Fibroblast of lung (primary cell): Measurements from ENCODE around the gene AMMECR1. TPM values are rescaled to one million over a fixed set of nuclear protein-coding genes. Genes with fewer than 3 reads are reported as not detected.
A peak's percentile ranks its signal among the peaks of the same experiment; 100 is the strongest.

Experiments used
- DNase-seq, 2 donors: peaks; one replicate each; pipeline versions ENCODE4 v3.0.0 to v3.0.0-alpha.2; 2010; ENCODE audit warnings: low read depth in 2 of 2
- H2AFZ ChIP-seq: 2 replicates; pipeline ENCODE4 v1.5.1; 2012; ENCODE audit warnings: low read length, control low read depth, inconsistent platforms
- H3K27ac ChIP-seq: 2 replicates; pipeline ENCODE4 v1.5.1; 2011; ENCODE audit warnings: low read length, control low read depth; ENCODE audit not compliant: insufficient read depth
- H3K27me3 ChIP-seq: 2 replicates; pipeline ENCODE4 v1.5.1; 2011; ENCODE audit warnings: mild to moderate bottlenecking, low read length; ENCODE audit not compliant: control insufficient read depth, insufficient read depth
- H3K36me3 ChIP-seq: 2 replicates; pipeline ENCODE4 v1.5.1; 2011; ENCODE audit warnings: low read length; ENCODE audit not compliant: control insufficient read depth, insufficient read depth
- H3K4me1 ChIP-seq: 2 replicates; pipeline ENCODE4 v1.5.1; 2011; ENCODE audit warnings: low read length; ENCODE audit not compliant: control insufficient read depth, insufficient read depth; ENCODE audit errors: extremely low read depth
- H3K4me2 ChIP-seq: 2 replicates; pipeline ENCODE4 v1.5.1; 2011; ENCODE audit warnings: low read length, control low read depth; ENCODE audit not compliant: insufficient read depth; ENCODE audit errors: extremely low read depth
- H3K4me3 ChIP-seq, 4 experiments: fragments of 200-600 bp in 1 of 4; sonication (generic) in 1 of 4; replicated peaks in 1 of 4; 2 replicates each; pipeline ENCODE4 v1.5.1; 2011 to 2016; ENCODE audit warnings: low read length in 4 of 4, low read depth in 3 of 4, mild to moderate bottlenecking in 3 of 4, control low read depth in 2 of 4, inconsistent platforms in 1 of 4, mixed read lengths in 1 of 4; ENCODE audit not compliant: insufficient read depth in 1 of 4; ENCODE audit errors: control extremely low read depth in 1 of 4
- H3K79me2 ChIP-seq: 2 replicates; pipeline ENCODE4 v1.5.1; 2012; ENCODE audit warnings: mild to moderate bottlenecking, low read length, inconsistent platforms; ENCODE audit not compliant: control insufficient read depth, insufficient read depth
- H3K9ac ChIP-seq: 2 replicates; pipeline ENCODE4 v1.5.1; 2011; ENCODE audit warnings: mild to moderate bottlenecking, low read length, control low read depth; ENCODE audit not compliant: insufficient read depth
- H3K9me3 ChIP-seq: 2 replicates; pipeline ENCODE4 v1.5.1; 2012; ENCODE audit warnings: low read depth, low read length; ENCODE audit not compliant: control insufficient read depth, insufficient read depth
- H4K20me1 ChIP-seq: 2 replicates; pipeline ENCODE4 v1.5.1; 2011; ENCODE audit warnings: low read length; ENCODE audit not compliant: control insufficient read depth, insufficient read depth; ENCODE audit errors: extremely low read depth
- CTCF ChIP-seq, 2 donors: IDR thresholded peaks in 1 of 2; conservative IDR thresholded peaks in 1 of 2; 1 replicate in 1 of 2; 2 replicates in 1 of 2; pipeline ENCODE4 v1.5.1; 2011 to 2012; ENCODE audit warnings: low read length in 2 of 2, control low read depth in 1 of 2, inconsistent platforms in 1 of 2, low read depth in 1 of 2, mild to moderate bottlenecking in 1 of 2
- EZH2 ChIP-seq: IDR thresholded peaks from 2 replicates; pipeline ENCODE4 v1.5.1; 2012; ENCODE audit warnings: low read length, control low read depth, mild to moderate bottlenecking; ENCODE audit errors: missing control alignments
- polyA plus RNA-seq, 2 donors: library from polyadenylated mRNA; depleted of rRNA in 1 of 2; stranded (reverse) in 1 of 2; unstranded in 1 of 2; fragments of >200 nt; gene quantifications; 2 replicates each; pipeline ENCODE4 v1.2.1, GENCODE V29; 2011 to 2012; ENCODE audit warnings: missing spikeins in 1 of 2
- total RNA-seq: library from RNA; depleted of rRNA; stranded (reverse); fragments of >200 nt; gene quantifications from 2 replicates; pipeline ENCODE4 v1.2.1, GENCODE V29; 2014

The AMMECR1 gene
- total and polyA plus RNA-seq, 2 donors (not counting 1 experiment from before 2014, with no cell fraction given) = 7.6 to 9.2 TPM

- H4K20me1 ChIP-seq = no peaks in the 10 kb centered on the region
- H3K4me2 ChIP-seq = no peak overlapping the region
- no peak overlapping the region for H2AFZ ChIP-seq
- H3K27ac ChIP-seq = no peak overlapping the region
- DNase-seq = no peak
- H3K4me3 ChIP-seq = no peak overlapping the region
- no peaks in the 10 kb centered on the region for H3K36me3 ChIP-seq
- H3K9ac ChIP-seq = no peak overlapping the region
- H3K9me3 ChIP-seq = no peaks in the 10 kb centered on the region
- H3K79me2 ChIP-seq = peaks cover 70% of the 10 kb centered on the region
- peaks cover 2% of the 10 kb centered on the region for H3K4me1 ChIP-seq
- H3K27me3 ChIP-seq = no peaks in the 10 kb centered on the region
- TF ChIP-seq EZH2 (no peak), CTCF (conservative IDR thresholded peaks at IDR 0.05 in 1 of 2, IDR thresholded peaks at IDR 0.05 in 1 of 2; ENCODE audit: low read depth in 1 of 2, low read length in 2 of 2) (no peak)
These were observed 7.7 kb downstream of the AMMECR1 start for GRCh38 chrX:110310000-110310790.

GRCh38 chrX:110308220-110308619 is 9.7 kb downstream of the AMMECR1 start:
- peaks cover 2% of the 10 kb centered on the region for H3K4me1 ChIP-seq
- H3K36me3 ChIP-seq = no peaks in the 10 kb centered on the region
- H2AFZ ChIP-seq = no peak overlapping the region
- no peaks in the 10 kb centered on the region for H3K9me3 ChIP-seq
- H3K79me2 ChIP-seq = peaks cover 52% of the 10 kb centered on the region
- no peaks in the 10 kb centered on the region for H4K20me1 ChIP-seq
- H3K4me3 ChIP-seq = no peak overlapping the region
- no peak overlapping the region for H3K4me2 ChIP-seq
- no peak overlapping the region for H3K9ac ChIP-seq
- TF ChIP-seq CTCF (conservative IDR thresholded peaks at IDR 0.05 in 1 of 2, IDR thresholded peaks at IDR 0.05 in 1 of 2; ENCODE audit: low read depth in 1 of 2, low read length in 2 of 2) (no peak), EZH2 (no peak)
- no peak overlapping the region for H3K27ac ChIP-seq
- peak in 1 of 2 donors; percentile 24 for DNase-seq
- H3K27me3 ChIP-seq = no peaks in the 10 kb centered on the region

GRCh38 chrX:110304884-110305283 is 13.0 kb downstream of the AMMECR1 start:
- Histone ChIP-seq H2AFZ (no peak overlapping the region), H3K9ac (no peak overlapping the region), H3K27me3 (no peaks in the 10 kb centered on the region), H3K79me2 (peaks cover 30% of the 10 kb centered on the region), H3K36me3 (no peaks in the 10 kb centered on the region), H4K20me1 (no peaks in the 10 kb centered on the region), H3K4me3 (no peak overlapping the region), H3K4me1 (no peaks in the 10 kb centered on the region), H3K27ac (no peak overlapping the region), H3K4me2 (no peak overlapping the region), H3K9me3 (no peaks in the 10 kb centered on the region)
- TF ChIP-seq EZH2 (no peak), CTCF (conservative IDR thresholded peaks at IDR 0.05 in 1 of 2, IDR thresholded peaks at IDR 0.05 in 1 of 2; ENCODE audit: low read depth in 1 of 2, low read length in 2 of 2) (no peak)
- DNase-seq = no peak
